Measurements from ENCODE around the gene ACAP3. TPM values are rescaled to one million over a fixed set of nuclear protein-coding genes. Genes with fewer than 3 reads are reported as not detected.

The ACAP3 gene
- total RNA-seq, 1 donor from 2014 or later = 49.7 TPM

DNA sequence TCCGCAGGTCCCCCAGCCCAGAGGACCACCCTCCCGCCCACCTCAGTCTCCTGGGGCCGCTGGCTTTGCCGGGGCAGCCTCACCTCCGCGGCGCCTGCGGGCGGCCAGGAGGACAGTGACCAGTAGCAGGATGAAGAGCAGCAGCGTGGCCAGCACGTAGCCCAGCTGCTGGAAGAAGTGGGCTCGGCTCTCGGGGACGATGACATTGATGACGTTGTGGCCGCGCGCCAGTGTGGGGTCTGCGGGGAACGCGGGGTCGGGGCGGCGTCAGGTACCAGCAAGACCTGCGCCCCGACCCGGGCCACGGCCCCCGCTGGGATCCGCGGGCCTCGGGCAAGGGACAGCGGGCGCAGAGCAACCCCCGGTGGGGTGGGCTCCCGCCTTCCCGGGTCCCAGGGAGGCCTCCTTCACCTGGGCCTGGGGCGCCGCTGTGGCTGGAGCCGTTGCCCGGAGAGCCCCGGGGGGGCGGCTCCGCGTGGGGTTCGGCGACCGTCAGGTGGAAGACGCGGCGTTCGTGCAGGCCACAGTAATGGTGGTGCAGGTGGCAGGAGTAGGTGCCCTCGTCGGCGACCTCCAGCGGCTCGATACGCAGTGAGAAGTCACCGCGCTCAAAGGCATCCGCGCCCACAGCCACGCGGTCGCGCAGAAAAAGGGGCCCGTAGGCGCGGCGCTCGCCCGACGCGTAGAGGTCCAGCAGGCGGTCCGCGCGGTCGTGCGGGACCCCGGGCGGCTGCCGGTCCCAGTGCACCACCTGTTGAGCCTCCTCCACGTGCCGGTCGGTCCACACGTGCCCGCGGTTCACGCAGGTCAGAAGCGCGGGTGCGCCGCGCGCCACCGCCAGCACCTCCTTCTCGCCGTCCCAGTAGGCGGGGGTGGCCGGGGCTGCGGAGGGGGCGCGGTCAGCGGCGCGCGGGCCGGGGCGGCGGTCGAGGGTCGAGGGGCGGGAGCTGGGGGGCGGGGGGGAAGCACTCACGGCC, 46.8 kb upstream of the ACAP3 start:
- Histone ChIP-seq H3K4me3 (peak overlapping the region; percentile 69), H3K27me3 (ENCODE audit: low read depth) (peaks cover 72% of the 10 kb centered on the region), H3K9me3 (replicated peaks) (no peaks in the 10 kb centered on the region), H3K4me1 (peaks cover 65% of the 10 kb centered on the region), H3K27ac (replicated peaks) (peak overlapping the region; percentile 84), H3K36me3 (no peaks in the 10 kb centered on the region)
- intact Hi-C loops (cut with micrococcal nuclease) = no loop called here
- TF ChIP-seq, protein P1, sequence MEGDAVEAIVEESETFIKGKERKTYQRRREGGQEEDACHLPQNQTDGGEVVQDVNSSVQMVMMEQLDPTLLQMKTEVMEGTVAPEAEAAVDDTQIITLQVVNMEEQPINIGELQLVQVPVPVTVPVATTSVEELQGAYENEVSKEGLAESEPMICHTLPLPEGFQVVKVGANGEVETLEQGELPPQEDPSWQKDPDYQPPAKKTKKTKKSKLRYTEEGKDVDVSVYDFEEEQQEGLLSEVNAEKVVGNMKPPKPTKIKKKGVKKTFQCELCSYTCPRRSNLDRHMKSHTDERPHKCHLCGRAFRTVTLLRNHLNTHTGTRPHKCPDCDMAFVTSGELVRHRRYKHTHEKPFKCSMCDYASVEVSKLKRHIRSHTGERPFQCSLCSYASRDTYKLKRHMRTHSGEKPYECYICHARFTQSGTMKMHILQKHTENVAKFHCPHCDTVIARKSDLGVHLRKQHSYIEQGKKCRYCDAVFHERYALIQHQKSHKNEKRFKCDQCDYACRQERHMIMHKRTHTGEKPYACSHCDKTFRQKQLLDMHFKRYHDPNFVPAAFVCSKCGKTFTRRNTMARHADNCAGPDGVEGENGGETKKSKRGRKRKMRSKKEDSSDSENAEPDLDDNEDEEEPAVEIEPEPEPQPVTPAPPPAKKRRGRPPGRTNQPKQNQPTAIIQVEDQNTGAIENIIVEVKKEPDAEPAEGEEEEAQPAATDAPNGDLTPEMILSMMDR (IDR thresholded peaks at IDR 0.05; ENCODE audit: borderline replicate concordance) = no peak
- no peak for DNase-seq

DNA sequence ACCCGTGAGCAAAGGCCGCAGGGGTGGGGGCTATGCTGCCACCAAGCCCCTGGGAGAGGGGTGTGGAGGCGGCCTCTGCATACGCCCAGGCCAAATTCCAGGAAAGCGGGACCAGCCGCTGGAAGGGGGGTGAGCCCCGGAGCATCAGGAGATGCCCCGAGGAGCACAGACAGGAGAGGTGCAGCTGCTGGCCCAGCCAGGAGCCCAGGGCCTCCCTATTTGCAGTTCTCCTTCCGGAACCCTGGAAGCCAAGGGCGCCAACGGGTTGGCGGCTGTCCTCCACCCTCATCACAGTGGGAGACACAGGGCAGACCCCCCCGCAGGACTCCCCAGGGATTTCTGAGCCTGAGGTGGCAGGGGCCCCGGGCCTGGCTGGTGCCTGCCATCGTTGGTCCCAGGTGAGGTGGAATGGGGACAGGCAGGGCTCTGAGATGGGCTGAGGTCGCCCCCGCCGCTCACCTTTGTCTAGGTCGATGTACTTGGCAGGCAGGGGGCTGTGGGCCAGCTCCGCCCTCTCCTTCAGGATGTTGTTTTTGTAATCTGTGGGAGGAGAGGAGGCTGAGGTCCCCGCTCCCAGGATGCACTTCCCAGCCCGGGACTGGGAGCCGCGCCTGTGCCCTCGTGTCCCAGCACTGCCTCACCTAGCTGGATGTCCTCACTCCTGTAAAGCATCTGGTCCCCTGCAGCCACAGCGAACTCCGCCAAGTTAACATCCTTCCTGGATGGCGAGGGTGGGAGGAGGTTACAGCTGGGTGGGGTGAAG, 45.8 kb upstream of the ACAP3 start:
- H3K9me3 ChIP-seq (replicated peaks) = no peaks in the 10 kb centered on the region
- intact Hi-C loops (cut with micrococcal nuclease) = no loop called here
- H3K27ac ChIP-seq (replicated peaks) = peak overlapping the region; percentile 71
- peak overlapping the region; percentile 8 for H3K4me3 ChIP-seq
- H3K27me3 ChIP-seq (ENCODE audit: low read depth) = peaks cover 63% of the 10 kb centered on the region
- TF ChIP-seq, protein P1 (IDR thresholded peaks at IDR 0.05; ENCODE audit: borderline replicate concordance) = no peak
- no peak for DNase-seq
- peaks cover 57% of the 10 kb centered on the region for H3K4me1 ChIP-seq
- no peaks in the 10 kb centered on the region for H3K36me3 ChIP-seq

DNA sequence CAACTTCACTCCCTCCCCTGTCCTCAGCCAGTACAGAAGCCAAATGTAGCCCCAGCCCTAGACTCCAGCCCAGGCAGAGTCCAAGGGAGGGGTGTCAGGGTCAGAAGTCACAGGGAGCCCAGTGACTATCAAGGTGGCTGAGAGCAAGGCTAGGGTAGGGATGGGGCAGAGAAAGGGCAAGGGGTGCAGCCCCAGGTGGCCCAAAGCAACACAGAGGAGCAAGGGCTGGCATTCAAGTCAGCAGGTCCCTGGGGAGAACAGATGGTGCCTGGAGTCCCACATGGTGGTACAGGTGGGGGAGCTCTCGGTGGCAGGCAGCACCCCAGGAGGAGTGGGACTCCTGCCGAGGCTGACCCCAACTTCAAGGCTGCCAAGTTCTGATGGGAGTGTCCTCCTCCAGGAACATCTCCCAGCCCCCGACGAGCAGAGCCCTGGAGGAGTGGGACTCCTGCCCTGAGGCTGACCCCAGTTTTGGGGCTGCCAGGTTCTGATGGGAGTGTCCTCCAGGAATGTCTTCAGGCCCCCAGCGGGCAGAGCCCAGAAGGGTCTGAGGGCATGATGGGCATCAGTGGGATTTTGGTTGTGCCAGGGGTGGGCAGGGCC, 45.2 kb upstream of the ACAP3 start:
- H3K4me3 ChIP-seq = no peak overlapping the region

DNA sequence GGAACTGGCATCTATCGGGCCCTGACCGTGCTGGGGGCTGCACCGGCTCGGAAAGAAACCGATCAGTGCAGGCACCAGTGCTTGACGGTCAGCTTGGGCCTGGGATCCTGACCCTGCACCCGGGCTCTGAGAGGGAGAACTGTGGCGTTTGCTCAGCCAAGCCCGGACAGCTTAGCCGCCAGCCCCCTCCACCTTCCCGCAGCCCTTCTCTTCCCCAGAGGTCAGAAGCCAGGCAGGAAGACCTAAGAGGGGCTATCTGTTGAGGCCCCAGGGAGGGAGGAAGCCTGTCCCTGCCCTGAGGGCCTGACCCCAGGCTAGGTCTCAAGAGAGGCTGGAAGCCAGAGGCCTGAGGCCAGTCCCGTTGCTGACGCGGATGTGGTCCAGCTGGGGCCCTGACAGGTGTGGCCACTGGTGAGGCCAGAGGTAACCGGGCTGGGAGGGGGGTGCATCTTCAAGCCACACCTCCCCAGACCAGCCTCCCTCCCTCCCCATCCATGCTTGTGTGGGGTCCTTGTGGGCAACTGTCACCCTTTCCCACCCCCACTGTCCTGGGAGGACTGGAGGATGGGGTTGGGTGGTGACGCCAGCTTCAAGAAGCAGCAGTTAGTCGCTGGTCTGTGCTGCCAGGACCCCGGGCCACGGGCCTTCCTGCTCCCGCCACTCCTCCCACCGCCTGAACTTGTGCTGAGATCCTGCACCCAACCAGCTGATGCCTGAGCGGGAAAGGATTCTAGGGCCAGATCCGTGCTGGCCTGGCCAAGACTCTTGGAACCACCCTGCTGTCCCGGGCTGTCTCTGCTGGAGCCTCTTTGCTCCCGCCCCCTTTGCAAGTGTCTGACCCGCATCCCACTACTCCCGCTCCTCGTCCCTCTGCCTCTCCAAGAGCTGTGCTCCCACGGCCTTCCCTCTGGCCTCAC, 44.0 kb upstream of the ACAP3 start:
- H3K4me3 ChIP-seq = peak overlapping the region; percentile 41

More for the DNA sequence above, 45.2 kb upstream of the ACAP3 start:
- Histone ChIP-seq H3K9me3 (replicated peaks) (no peaks in the 10 kb centered on the region), H3K27me3 (ENCODE audit: low read depth) (peaks cover 56% of the 10 kb centered on the region), H3K36me3 (no peaks in the 10 kb centered on the region), H3K27ac (replicated peaks) (peak overlapping the region; percentile 71), H3K4me1 (peaks cover 59% of the 10 kb centered on the region)
- DNase-seq = no peak
- intact Hi-C loops (cut with micrococcal nuclease) = no loop called here
- TF ChIP-seq, protein P1 (IDR thresholded peaks at IDR 0.05; ENCODE audit: borderline replicate concordance) = no peak

More for the DNA sequence above, 44.0 kb upstream of the ACAP3 start:
- peak; percentile 68 for DNase-seq
- intact Hi-C loops (cut with micrococcal nuclease) = no loop called here
- no peaks in the 10 kb centered on the region for H3K36me3 ChIP-seq
- TF ChIP-seq, protein P1 (IDR thresholded peaks at IDR 0.05; ENCODE audit: borderline replicate concordance) = no peak
- H3K9me3 ChIP-seq (replicated peaks) = no peaks in the 10 kb centered on the region
- H3K27me3 ChIP-seq (ENCODE audit: low read depth) = peaks cover 45% of the 10 kb centered on the region
- H3K27ac ChIP-seq (replicated peaks) = peak overlapping the region; percentile 71
- H3K4me1 ChIP-seq = peaks cover 66% of the 10 kb centered on the region

Measured in left ventricle myocardium inferior (tissue), 1 donor.